ENCODE data around the gene HOXA4.

The HOXA4 gene

GRCh38 chr7:27156916-27157701 is 26.6 kb upstream of the HOXA4 start:
- TF ChIP-seq EZH2phosphoT487 (IDR thresholded peaks at IDR 0.05; ENCODE audit: borderline replicate concordance, low read length) (no peak), CTCF (IDR thresholded peaks at IDR 0.05; ENCODE audit: low read depth, low read length, poor library complexity, severe bottlenecking) (no peak)
- no peak overlapping the region for H3K4me2 ChIP-seq (ENCODE audit: low read length)
- no peaks in the 10 kb centered on the region for H3K9me3 ChIP-seq (ENCODE audit: control insufficient read depth, insufficient read depth, low read length)
- H3F3A ChIP-seq (ENCODE audit: control insufficient read depth, insufficient read depth) = no peaks in the 10 kb centered on the region
- no peaks in the 10 kb centered on the region for H3K9me2 ChIP-seq (replicated peaks; ENCODE audit: control insufficient read depth, low read length)
- H3K36me3 ChIP-seq (ENCODE audit: control insufficient read depth, low read length) = no peaks in the 10 kb centered on the region
- H3K4me1 ChIP-seq (ENCODE audit: control insufficient read depth, low read length) = peaks cover 28% of the 10 kb centered on the region
- no peak overlapping the region for H3K27ac ChIP-seq (ENCODE audit: low read depth, low read length)
- no peaks in the 10 kb centered on the region for H3K79me2 ChIP-seq (ENCODE audit: control insufficient read depth, low read length)
- H3K27me3 ChIP-seq (ENCODE audit: control insufficient read depth, low read length) = peaks cover 78% of the 10 kb centered on the region
- no peak overlapping the region for H3K4me3 ChIP-seq (ENCODE audit: low read length)
- H4K20me1 ChIP-seq (ENCODE audit: control insufficient read depth, insufficient read depth, low read depth, low read length) = no peaks in the 10 kb centered on the region

- no peaks in the 10 kb centered on the region for H3K9me3 ChIP-seq (ENCODE audit: control insufficient read depth, insufficient read depth, low read length)
- H3K27ac ChIP-seq (ENCODE audit: low read depth, low read length) = no peak within 1 kb of the TSS
- no peak within 1 kb of the TSS for H3K4me2 ChIP-seq (ENCODE audit: low read length)
- TF ChIP-seq EZH2phosphoT487 (IDR thresholded peaks at IDR 0.05; ENCODE audit: borderline replicate concordance, low read length) = no peak
- TF ChIP-seq CTCF (IDR thresholded peaks at IDR 0.05; ENCODE audit: low read depth, low read length, poor library complexity, severe bottlenecking) = no peak
- H3K4me3 ChIP-seq (ENCODE audit: low read length) = no peak within 1 kb of the TSS
- H3K79me2 ChIP-seq (ENCODE audit: control insufficient read depth, low read length) = no peaks in the 10 kb centered on the region
- peaks cover 80% of the 10 kb centered on the region for H3K27me3 ChIP-seq (ENCODE audit: control insufficient read depth, low read length)
- no peaks in the 10 kb centered on the region for H4K20me1 ChIP-seq (ENCODE audit: control insufficient read depth, insufficient read depth, low read depth, low read length)
- H3K9me2 ChIP-seq (replicated peaks; ENCODE audit: control insufficient read depth, low read length) = no peaks in the 10 kb centered on the region
- no peaks in the 10 kb centered on the region for H3F3A ChIP-seq (ENCODE audit: control insufficient read depth, insufficient read depth)
- H3K4me1 ChIP-seq (ENCODE audit: control insufficient read depth, low read length) = peaks cover 31% of the 10 kb centered on the region
- no peaks in the 10 kb centered on the region for H3K36me3 ChIP-seq (ENCODE audit: control insufficient read depth, low read length)
Measured at GRCh38 chr7:27156508-27156898, 25.9 kb upstream of the HOXA4 start, which contains the start of gene HOXA7. Gene HOXA7, minus strand, starts transcription at chr7:27156675. Its CDS starts 130 bp downstream, at chr7:27156545.

- Histone ChIP-seq H3K9me2 (replicated peaks; ENCODE audit: control insufficient read depth, low read length) (no peaks in the 10 kb centered on the region), H3K79me2 (ENCODE audit: control insufficient read depth, low read length) (no peaks in the 10 kb centered on the region), H3K36me3 (ENCODE audit: control insufficient read depth, low read length) (no peaks in the 10 kb centered on the region), H3K4me2 (ENCODE audit: low read length) (no peak overlapping the region), H3K27ac (ENCODE audit: low read depth, low read length) (no peak overlapping the region), H3F3A (ENCODE audit: control insufficient read depth, insufficient read depth) (no peaks in the 10 kb centered on the region), H3K4me1 (ENCODE audit: control insufficient read depth, low read length) (peaks cover 31% of the 10 kb centered on the region), H3K9me3 (ENCODE audit: control insufficient read depth, insufficient read depth, low read length) (no peaks in the 10 kb centered on the region), H3K4me3 (ENCODE audit: low read length) (no peak overlapping the region), H4K20me1 (ENCODE audit: control insufficient read depth, insufficient read depth, low read depth, low read length) (no peaks in the 10 kb centered on the region), H3K27me3 (ENCODE audit: control insufficient read depth, low read length) (peaks cover 85% of the 10 kb centered on the region)
- no peak for TF ChIP-seq CTCF (IDR thresholded peaks at IDR 0.05; ENCODE audit: low read depth, low read length, poor library complexity, severe bottlenecking)
Measured at GRCh38 chr7:27155816-27156507, 25.4 kb upstream of the HOXA4 start.

Data from DOHH2 (cell line).